B cell (primary cell): ENCODE results near the gene MAPK1. TPM values are rescaled to one million over a fixed set of nuclear protein-coding genes. Genes with fewer than 3 reads are reported as not detected.

ENCODE experiments used
- ATAC-seq: fragments of 200-7000 bp; cut with Tn5 transposase; one replicate; pipeline ENCODE4 v1.10.0; 2021; ENCODE audit warnings: low read depth, mild to moderate bottlenecking, moderate number of reproducible peaks, moderate library complexity
- CTCF ChIA-PET: fragments of 350-600 bp; sonication (Branson Sonifier 250); formaldehyde crosslinking; loops from one replicate; lab custom pipeline; 2021; ENCODE audit warnings: antibody characterized with exemption, inconsistent platforms; lab: Charles Lee
- POLR2A ChIA-PET: fragments of 350-600 bp; sonication (Branson Sonifier 250); formaldehyde crosslinking; loops from one replicate; lab custom pipeline; 2021; ENCODE audit warnings: antibody characterized with exemption; lab: Charles Lee
- DNase-seq: peaks from one replicate; pipeline ENCODE4 v3.0.0; 2013
- H2AFZ ChIP-seq: 2 replicates; pipeline ENCODE4 v1.6.1; 2012; ENCODE audit warnings: mild to moderate bottlenecking, low read depth, low read length; ENCODE audit not compliant: insufficient read depth, poor library complexity, severe bottlenecking
- H3K27ac ChIP-seq, 2 donors: 1 replicate in 1 of 2; 2 replicates in 1 of 2; pipeline ENCODE4 v1.5.1; 2012 to 2013; ENCODE audit warnings: low read length in 2 of 2, mild to moderate bottlenecking in 2 of 2, moderate library complexity in 1 of 2
- H3K27me3 ChIP-seq, 4 experiments: fragments of 200-600 bp in 1 of 4; sonication (generic) in 1 of 4; replicated peaks in 1 of 4; 1 replicate in 2 of 4; 2 replicates in 2 of 4; pipeline versions ENCODE4 v1.6.1 to v1.7.0; 2013 to 2016; ENCODE audit warnings: low read length in 3 of 4, mild to moderate bottlenecking in 2 of 4, mixed read lengths in 1 of 4, moderate library complexity in 1 of 4; ENCODE audit not compliant: insufficient read depth in 4 of 4, control insufficient read depth in 3 of 4; ENCODE audit errors: control extremely low read depth in 1 of 4
- H3K36me3 ChIP-seq, 2 experiments: replicated peaks in 1 of 2; 1 replicate in 1 of 2; 2 replicates in 1 of 2; pipeline versions ENCODE4 v1.6.1 to v1.7.1; 2013; ENCODE audit warnings: low read length in 1 of 2; ENCODE audit not compliant: insufficient read depth in 2 of 2, control insufficient read depth in 1 of 2; ENCODE audit errors: control extremely low read depth in 1 of 2, extremely low read depth in 1 of 2
- H3K4me1 ChIP-seq, 2 donors: fragments of 200-600 bp in 1 of 2; sonication (generic) in 1 of 2; 1 replicate in 1 of 2; 2 replicates in 1 of 2; pipeline versions ENCODE4 v1.5.1 to v1.6.1; 2013 to 2017; ENCODE audit warnings: low read length in 2 of 2; ENCODE audit not compliant: control insufficient read depth in 2 of 2, insufficient read depth in 2 of 2
- H3K4me2 ChIP-seq: replicated peaks from 2 replicates; pipeline ENCODE3; 2012; ENCODE audit warnings: mild to moderate bottlenecking, low read depth, low read length; ENCODE audit not compliant: poor library complexity, severe bottlenecking
- H3K4me3 ChIP-seq, 5 experiments: fragments of 200-600 bp in 1 of 5; sonication (generic) in 1 of 5; 1 replicate in 3 of 5; 2 replicates in 2 of 5; pipeline versions ENCODE4 v1.5.1 to v1.7.0; 2011 to 2016; ENCODE audit warnings: low read length in 4 of 5, mild to moderate bottlenecking in 4 of 5, low read depth in 2 of 5, control low read depth in 1 of 5, moderate library complexity in 1 of 5; ENCODE audit not compliant: insufficient read depth in 1 of 5; ENCODE audit errors: control extremely low read depth in 1 of 5, extremely low read depth in 1 of 5
- H3K79me2 ChIP-seq: fragments of 200-600 bp; sonication (generic); one replicate; pipeline ENCODE4 v1.6.0; 2016; ENCODE audit warnings: low read length; ENCODE audit not compliant: control insufficient read depth, insufficient read depth
- H3K9ac ChIP-seq: fragments of 200-600 bp; sonication (generic); 2 replicates; pipeline ENCODE4 v1.6.1; 2017; ENCODE audit warnings: mild to moderate bottlenecking, low read length, moderate library complexity
- H3K9me3 ChIP-seq, 3 donors: one replicate each; pipeline versions ENCODE4 v1.6.1 to v1.7.1; 2013; ENCODE audit warnings: low read length in 2 of 3; ENCODE audit not compliant: control insufficient read depth in 2 of 3, insufficient read depth in 1 of 3; ENCODE audit errors: control extremely low read depth in 1 of 3
- H4K20me1 ChIP-seq: 2 replicates; pipeline ENCODE4 v1.6.0; 2012; ENCODE audit warnings: mild to moderate bottlenecking, low read length; ENCODE audit not compliant: insufficient read depth, control insufficient read depth, poor library complexity, severe bottlenecking
- H3K27ac Mint-ChIP-seq: one replicate; pipeline ENCODE4 v1.8.0; 2021; ENCODE audit warnings: mixed read lengths
- H3K27me3 Mint-ChIP-seq: one replicate; pipeline ENCODE4 v1.8.0; 2021; ENCODE audit warnings: mixed read lengths
- H3K4me1 Mint-ChIP-seq: one replicate; pipeline ENCODE4 v1.8.0; 2021; ENCODE audit warnings: mixed read lengths
- H3K4me3 Mint-ChIP-seq: one replicate; pipeline ENCODE4 v1.8.0; 2021; ENCODE audit warnings: mixed read lengths
- H3K9me3 Mint-ChIP-seq: one replicate; pipeline ENCODE4 v1.8.0; 2022; ENCODE audit warnings: mixed read lengths; ENCODE audit not compliant: insufficient read depth
- EZH2 ChIP-seq: IDR thresholded peaks from 2 replicates; pipeline ENCODE4 v1.6.1; 2012; ENCODE audit warnings: borderline replicate concordance, low read depth, mild to moderate bottlenecking, moderate library complexity, low read length; ENCODE audit not compliant: insufficient read depth, poor library complexity, severe bottlenecking
- WGBS: methylation state at CpG from one replicate; pipeline ENCODE4 v1.1.5; 2013; ENCODE audit warnings: missing lambda C conversion rate; ENCODE audit not compliant: insufficient coverage; 5-methylcytosine and 5-hydroxymethylcytosine counted together
- intact Hi-C: fragments of 100-400 bp; cut with micrococcal nuclease; formaldehyde crosslinking; loops from one replicate; pipeline ENCODE4 v1.10.0; 2022
- polyA plus RNA-seq: library from polyadenylated mRNA; depleted of rRNA; stranded (reverse); fragments of >200 nt; gene quantifications from 2 replicates; pipeline ENCODE4 v1.2.3, GENCODE V29; 2012
- total RNA-seq, 2 donors: library from RNA; stranded (reverse); fragments of 120-200 nt in 1 of 2; gene quantifications; 1 replicate in 1 of 2; 2 replicates in 1 of 2; pipeline versions ENCODE4 v1.2.3 to v1.2.4, GENCODE V29; 2013 to 2022
- TF ChIP-seq, protein P1 (sequence below): fragments of 200-600 bp; IDR thresholded peaks from one replicate; pipeline ENCODE4 v1.8.0; 2022; ENCODE audit warnings: antibody characterized with exemption, mild to moderate bottlenecking

Gene MAPK1
- total and polyA plus RNA-seq, 2 donors (not counting 1 experiment from before 2014, with no cell fraction given): 24.0 to 155 TPM

DNA sequence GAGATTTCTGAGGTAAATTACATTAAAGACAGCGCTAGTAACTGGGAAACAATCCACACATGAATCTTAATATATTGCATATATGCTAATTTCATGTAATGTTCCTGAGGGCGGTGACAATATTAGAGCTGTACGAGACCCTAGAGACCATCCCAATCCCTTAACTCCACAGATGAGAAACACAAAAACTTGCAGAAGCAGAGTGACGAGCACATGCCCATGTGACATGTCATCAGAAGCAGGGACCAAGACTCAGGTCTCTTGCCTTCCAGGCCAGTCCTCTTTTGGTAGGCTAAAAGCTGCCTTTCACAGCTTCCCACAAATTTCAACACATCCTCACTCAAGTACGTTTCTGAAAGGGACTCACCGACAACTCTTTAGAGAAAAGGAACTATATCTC is 11.8 kb downstream of the MAPK1 start:
- Mint-ChIP-seq H3K4me1 (peaks cover 81% of the 10 kb centered on the region), H3K27me3 (no peaks in the 10 kb centered on the region), H3K9me3 (no peaks in the 10 kb centered on the region), H3K27ac (no peak overlapping the region), H3K4me3 (no peak overlapping the region)
- no peak for TF ChIP-seq EZH2
- TF ChIP-seq, protein P1, sequence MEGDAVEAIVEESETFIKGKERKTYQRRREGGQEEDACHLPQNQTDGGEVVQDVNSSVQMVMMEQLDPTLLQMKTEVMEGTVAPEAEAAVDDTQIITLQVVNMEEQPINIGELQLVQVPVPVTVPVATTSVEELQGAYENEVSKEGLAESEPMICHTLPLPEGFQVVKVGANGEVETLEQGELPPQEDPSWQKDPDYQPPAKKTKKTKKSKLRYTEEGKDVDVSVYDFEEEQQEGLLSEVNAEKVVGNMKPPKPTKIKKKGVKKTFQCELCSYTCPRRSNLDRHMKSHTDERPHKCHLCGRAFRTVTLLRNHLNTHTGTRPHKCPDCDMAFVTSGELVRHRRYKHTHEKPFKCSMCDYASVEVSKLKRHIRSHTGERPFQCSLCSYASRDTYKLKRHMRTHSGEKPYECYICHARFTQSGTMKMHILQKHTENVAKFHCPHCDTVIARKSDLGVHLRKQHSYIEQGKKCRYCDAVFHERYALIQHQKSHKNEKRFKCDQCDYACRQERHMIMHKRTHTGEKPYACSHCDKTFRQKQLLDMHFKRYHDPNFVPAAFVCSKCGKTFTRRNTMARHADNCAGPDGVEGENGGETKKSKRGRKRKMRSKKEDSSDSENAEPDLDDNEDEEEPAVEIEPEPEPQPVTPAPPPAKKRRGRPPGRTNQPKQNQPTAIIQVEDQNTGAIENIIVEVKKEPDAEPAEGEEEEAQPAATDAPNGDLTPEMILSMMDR: no peak
- H3K79me2 ChIP-seq: peaks cover 100% of the 10 kb centered on the region
- H3K27me3 ChIP-seq: no peaks in the 10 kb centered on the region
- no peak overlapping the region for H3K4me2 ChIP-seq
- no peak overlapping the region for H2AFZ ChIP-seq
- H3K9me3 ChIP-seq: no peaks in the 10 kb centered on the region
- ChIA-PET CTCF (interaction anchor here (0.6 kb wide), 1 partner anchor 1115 kb away, joined by 3 read pairs; no protein-coding TSS in a partner anchor), POLR2A (no interaction called here)
- intact Hi-C loops: no loop called here
- H3K27ac ChIP-seq: peak overlapping the region in 1 of 2 donors; percentile 11
- H4K20me1 ChIP-seq: peaks cover 71% of the 10 kb centered on the region
- DNase-seq (no peak), ATAC-seq (no peak)
- H3K4me3 ChIP-seq: no peak overlapping the region
- peaks cover 28 to 37% of the 10 kb centered on the region in 2 donors for H3K4me1 ChIP-seq
- WGBS: 75% methylated on average over 1 of the region's 6 CpGs
- peaks cover 0 to 5% of the 10 kb centered on the region in 2 experiments for H3K36me3 ChIP-seq
- H3K9ac ChIP-seq: no peak overlapping the region

DNA sequence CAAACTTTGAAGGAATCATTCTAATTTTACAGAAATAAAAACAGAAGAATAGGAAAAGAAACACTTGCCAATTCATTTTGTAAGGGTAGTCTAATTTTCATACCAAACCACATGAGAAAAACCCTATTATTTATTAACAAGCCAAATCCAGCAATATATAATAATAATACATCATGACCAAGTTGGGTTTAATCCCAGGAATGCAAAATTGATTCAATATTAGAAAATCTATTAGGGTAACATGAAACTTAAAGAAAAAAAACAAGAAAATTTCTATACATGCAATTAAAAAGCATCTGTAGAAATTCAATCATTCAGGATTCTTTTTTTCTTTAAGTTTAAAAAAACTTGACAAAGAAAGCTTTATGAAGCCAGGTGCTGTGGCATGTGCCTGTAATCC is 16.8 kb downstream of the MAPK1 start:
- POLR2A ChIA-PET: no interaction called here
- peaks cover 72% of the 10 kb centered on the region for H3K4me1 Mint-ChIP-seq

More for the DNA sequence above, 16.8 kb downstream of the MAPK1 start:
- Histone ChIP-seq H3K9me3 (no peaks in the 10 kb centered on the region), H3K27me3 (no peaks in the 10 kb centered on the region), H2AFZ (no peak overlapping the region), H3K79me2 (peaks cover 98% of the 10 kb centered on the region), H3K27ac (peak overlapping the region in 1 of 2 donors; percentile 17), H3K4me2 (no peak overlapping the region), H4K20me1 (peaks cover 62% of the 10 kb centered on the region), H3K9ac (no peak overlapping the region), H3K36me3 (peaks cover 0 to 3% of the 10 kb centered on the region in 2 experiments), H3K4me1 (peaks cover 11 to 15% of the 10 kb centered on the region in 2 donors), H3K4me3 (no peak overlapping the region)
- CTCF ChIA-PET: no interaction called here
- H3K27ac Mint-ChIP-seq: no peak overlapping the region
- TF ChIP-seq, protein P1: no peak
- TF ChIP-seq EZH2: no peak
- H3K9me3 Mint-ChIP-seq: no peaks in the 10 kb centered on the region
- H3K27me3 Mint-ChIP-seq: no peaks in the 10 kb centered on the region
- ATAC-seq (no peak), DNase-seq (no peak)
- intact Hi-C loops: no loop called here
- no peak overlapping the region for H3K4me3 Mint-ChIP-seq
